Femur (tissue), 1 donor: ENCODE measurements around the gene PDE2A.

Experiments
- DNase-seq: peaks from one replicate; pipeline ENCODE4 v3.0.0-alpha.2; 2017

Gene PDE2A

DNA sequence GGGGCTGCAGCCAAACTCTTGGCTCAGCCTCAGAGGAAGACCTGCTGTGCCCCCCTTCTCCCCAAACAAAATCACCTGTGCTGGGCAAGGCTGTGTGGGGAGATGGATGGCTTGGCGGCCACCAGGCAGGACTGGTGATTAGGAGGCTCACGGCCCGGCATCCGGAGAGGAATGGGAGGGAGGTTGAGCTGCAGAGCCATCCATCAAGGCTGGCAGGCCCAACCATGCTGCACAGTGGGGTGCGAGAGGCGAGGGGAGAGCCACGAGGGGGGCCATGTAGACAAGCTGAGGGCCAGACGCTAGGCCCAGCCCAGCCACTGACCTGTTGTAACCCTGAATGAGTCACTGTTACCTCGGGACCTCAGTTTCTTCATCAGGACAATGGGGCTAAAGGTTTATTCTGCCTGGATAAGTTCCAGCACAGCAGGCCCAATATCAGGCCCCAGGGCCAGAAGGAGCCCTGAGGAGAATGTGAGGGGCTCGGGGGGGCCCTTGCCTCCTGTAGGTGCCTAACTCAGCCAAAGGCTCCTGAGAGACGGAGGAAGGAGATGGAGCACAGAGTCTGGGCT is 18.2 kb downstream of the PDE2A start:
- no peak for DNase-seq

DNA sequence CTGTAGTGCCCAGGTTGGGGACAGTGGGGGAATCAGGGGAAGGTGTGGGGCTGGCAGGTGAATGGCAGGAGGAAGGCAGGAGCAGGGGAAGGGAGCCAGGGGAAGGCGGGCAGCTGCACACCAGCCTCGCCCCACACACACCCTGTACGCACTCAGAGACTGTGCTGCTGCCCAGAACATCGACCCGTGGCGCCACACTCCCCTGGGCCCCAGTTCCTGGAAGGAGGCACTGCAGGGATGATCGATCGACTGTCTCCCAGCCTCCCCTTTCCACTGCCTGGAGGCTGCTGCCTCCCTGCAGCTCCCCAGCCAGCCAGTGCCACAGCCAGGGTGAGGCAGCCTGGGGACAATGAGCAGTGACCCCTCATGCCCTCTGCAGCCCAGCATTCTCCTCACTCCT is 19.2 kb downstream of the PDE2A start:
- no peak for DNase-seq

DNA sequence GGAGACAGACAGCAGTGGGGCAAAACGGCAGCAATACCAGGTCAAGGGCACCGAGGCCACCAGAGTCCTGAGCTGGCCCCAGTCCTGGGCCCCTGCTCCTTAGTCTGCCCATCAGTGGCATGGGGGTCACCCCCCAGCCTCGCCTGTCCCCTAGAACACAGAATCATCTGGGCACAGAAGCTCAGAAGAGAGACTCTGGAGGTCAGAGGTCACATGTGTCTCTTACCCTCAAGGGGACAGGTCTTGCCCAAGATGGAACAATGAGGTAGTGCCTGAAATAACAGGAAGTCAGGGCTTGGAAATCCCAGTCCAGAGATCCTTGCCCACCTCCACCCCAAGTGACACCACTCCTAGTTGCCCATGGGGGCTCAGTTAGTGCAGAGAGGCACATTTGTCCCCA is 20.6 kb downstream of the PDE2A start:
- no peak for DNase-seq

DNA sequence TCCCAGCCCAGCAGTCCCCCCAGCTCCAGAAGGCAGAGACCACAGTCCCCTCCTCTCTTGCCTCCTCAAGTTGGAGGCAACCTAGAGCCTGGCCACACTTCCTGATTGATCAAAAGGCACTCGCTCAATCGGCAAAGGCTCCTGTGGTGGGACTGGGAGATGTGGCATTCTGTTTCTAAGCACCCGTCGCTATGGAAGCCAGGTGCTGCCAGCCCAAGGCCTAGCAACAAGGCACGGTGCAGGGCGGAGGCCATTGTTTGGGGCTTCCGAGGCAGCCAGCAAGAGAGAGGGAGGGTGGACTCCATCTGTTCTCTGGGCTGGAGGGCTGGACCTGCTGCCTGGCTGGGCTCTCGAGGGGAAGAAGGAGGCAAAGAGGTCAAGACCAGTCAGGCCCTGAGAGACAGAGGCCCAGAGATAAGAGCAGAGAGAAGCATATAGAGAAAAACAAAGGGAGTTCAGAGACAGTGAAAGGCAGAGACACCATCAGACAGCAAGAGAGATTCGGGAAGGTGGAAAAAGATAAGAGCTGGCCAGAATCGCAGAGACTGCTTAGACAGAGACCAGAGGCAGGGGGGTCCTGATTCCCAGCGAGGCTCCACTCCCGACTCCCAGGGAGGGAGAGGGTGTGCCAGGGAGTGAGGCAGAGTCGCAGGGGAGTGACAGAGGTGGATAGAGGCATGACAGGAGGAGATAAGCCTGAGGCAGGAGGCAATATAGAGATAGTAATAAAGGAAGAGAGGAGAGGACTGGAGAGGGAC is 21.2 kb downstream of the PDE2A start:
- DNase-seq: no peak

DNA sequence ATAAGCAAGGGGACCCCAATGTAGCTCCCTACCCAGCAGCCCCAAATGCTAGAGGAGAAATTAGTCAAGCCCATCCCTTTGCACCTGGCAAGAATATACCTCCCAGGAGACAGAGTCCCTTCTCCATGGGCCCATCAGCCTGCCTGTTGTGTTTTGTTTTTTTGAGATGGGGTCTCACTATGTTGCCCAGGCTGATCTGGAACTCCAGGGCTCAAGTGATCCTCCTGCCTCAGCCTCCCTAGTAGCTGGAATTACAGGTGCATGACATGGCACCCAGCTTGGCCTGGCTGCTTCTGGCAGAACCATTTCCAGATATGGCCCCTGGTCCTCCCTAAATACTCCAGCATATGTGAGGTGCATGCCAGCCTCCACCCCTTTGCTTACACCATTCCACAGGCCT is 22.1 kb downstream of the PDE2A start:
- no peak for DNase-seq

DNA sequence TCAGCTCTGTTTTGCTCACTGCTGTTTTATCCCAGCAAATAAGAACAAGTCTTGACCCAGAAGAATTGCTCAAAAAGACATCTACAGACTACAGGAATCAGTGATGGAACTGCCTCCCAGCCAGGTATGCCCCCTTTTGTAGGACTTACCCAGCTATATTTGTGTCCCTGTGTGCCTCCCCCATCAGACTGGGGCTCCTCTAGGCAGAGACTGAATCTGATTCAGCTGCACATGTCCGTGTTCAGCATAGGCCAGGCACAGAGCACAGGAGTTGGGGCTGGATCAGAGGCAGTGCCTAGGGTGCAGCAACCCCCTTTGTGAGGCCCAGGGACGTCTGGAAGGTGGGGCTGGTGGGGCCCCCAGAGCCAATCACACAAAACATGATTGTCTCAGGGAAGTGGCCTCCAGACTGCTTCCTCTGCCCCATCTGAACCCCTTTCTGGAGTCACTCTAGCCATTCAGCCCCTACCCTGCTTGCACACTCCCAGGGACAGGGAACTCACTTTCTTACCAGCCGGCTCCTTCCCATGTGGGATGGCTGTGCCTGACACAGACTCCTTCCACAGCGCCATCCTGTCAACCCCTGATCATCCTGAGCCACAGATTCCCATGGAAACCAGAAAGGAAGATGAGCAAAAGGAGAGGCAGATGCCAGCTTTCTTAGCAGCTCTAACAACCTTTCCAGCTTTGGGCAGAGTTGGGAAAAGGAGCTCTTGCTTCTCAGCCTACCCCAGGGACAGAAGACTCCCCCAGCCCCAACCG is 24.8 kb downstream of the PDE2A start:
- DNase-seq: no peak

DNA sequence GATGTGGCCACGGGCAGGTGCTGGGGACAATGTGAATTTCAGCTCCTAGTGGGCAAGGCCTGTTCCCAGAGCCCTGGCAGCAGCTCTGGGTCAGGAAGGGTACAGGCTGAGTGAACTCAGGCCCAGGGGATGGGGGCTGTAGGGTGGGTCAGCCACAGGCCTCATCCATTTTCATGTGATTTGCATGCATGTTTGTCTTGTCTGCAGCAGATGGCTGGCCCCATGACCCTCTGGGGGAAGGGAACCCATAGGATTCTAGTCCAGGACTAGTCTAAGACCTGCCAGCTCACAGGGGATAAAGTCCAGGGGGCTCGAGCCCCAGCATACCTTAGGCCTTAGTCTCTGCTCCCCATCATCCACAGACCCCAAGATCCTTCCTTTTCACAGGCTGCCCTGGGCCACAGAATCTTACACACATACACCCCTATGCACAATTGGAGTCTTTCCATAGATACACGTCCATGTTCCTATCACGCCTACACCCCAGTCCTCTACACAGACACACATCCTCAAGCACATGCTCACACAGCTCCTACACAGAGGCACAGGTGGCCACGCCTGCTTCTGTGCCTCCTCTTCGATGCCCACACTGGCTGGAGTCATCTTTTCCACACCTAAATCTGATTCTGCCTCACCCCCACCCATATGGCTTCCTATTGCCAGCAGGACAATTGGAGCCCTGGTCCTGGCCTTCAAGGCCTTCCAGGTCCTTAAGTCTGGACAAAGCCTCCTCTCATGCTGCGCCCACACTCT is 25.7 kb downstream of the PDE2A start:
- no peak for DNase-seq

DNA sequence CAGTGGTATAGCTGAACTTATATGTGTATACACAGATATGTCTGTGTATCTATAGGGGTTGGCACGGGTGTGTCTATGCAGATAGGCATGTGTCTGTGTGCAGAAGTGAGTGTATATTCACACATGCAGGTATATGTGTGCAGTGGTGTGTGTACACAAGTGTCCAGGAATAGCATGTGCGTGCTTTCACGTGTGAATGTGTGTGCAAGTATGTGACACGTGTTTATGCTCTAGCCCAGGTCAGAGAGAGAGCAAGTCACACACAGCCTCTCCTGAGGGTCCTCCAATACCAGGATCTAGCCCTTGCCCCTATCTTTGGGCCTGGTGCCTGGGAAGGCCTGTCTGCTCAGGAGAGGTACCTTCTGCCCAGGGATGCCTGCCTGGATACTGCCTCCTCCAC is 26.3 kb downstream of the PDE2A start:
- no peak for DNase-seq

DNA sequence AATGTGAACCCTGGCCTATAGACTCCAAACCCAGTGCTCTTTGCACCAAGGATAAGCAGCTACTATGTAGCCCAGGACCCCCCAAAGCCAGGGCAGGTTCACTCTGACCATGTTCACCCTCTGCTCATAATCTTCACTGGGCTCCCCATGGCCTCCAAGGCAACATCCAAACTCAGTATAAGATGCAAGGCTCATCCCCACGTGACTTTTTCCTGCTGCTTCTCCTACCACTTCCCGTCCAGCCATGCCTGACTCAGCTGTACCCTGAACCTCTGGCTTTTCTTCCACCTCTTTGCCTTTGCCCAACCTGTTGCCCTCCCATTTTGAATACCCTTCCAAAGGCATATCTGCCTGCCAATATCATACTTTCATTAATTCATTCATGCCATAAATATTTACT is 27.8 kb downstream of the PDE2A start:
- no peak for DNase-seq

DNA sequence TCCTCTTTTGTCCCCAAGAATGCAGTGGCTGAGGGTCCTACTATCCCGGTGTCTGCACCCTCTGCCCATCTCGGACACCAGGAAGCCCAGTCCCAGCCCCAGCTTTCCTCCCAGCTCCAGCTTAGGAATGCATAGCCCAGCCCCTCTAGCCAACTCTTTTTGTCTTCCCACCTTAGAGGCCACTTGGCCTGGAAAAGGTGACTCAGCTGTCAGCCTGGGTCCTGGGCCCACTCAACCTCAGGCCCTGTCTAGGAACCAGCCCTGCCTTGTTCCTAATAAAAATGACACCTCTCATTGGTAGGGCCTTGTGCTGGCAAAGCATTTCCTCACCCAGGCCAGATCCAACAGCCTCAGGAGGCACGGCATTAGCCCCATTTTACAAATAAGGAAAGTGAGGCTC is 28.2 kb downstream of the PDE2A start:
- DNase-seq: no peak

DNA sequence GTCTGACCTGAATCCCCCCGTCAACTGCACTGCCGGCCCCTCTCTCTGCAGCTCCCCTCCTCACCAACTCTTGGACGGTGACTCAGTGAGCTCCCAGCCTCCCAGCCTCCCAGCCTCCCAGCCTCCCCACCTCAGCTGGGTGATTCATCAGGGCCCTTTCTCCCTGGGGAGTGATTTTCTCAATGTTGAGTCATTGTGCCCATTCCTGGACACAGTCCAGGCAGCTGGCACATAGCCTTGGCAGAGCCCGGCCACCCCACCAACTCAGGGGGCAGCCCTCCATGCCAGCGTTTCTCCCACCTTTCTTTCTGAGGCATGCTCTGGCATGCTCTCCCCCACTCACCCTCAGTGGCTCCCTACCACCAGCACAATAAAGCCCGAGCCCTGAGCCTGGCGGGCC is 30.7 kb downstream of the PDE2A start:
- DNase-seq: no peak

DNA sequence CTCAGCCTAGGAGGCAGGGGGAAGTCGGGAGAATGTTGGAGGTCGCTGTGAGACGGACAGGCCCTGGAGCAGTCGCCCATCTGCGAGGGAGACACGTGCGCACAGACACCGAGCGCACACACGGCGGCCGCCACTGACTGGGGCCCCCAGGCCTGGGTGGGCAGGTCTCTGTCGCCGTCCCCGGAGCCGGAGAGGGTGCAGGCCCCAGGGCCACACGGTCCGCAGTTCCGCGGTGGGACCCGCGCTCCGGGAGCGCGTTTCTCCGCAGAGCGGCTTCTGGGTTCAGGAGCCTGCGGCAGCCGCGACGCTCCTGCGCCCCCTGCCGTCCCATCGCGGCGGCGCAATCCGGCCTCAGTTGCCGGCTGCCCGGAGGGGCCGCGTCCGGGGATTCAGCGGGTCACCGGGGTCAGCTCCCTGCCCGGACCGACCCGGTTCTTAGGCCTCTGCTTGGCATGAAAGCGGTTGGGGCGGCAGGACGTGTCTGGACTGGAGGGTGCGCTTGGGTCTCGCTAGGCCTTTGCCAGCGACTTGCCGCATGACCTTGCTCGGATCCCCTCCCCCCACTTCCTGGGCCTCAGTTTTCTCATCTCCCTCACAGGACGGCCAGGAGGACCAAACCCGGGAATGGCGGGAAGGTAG is 31.2 kb downstream of the PDE2A start:
- peak; percentile 60 for DNase-seq

DNA sequence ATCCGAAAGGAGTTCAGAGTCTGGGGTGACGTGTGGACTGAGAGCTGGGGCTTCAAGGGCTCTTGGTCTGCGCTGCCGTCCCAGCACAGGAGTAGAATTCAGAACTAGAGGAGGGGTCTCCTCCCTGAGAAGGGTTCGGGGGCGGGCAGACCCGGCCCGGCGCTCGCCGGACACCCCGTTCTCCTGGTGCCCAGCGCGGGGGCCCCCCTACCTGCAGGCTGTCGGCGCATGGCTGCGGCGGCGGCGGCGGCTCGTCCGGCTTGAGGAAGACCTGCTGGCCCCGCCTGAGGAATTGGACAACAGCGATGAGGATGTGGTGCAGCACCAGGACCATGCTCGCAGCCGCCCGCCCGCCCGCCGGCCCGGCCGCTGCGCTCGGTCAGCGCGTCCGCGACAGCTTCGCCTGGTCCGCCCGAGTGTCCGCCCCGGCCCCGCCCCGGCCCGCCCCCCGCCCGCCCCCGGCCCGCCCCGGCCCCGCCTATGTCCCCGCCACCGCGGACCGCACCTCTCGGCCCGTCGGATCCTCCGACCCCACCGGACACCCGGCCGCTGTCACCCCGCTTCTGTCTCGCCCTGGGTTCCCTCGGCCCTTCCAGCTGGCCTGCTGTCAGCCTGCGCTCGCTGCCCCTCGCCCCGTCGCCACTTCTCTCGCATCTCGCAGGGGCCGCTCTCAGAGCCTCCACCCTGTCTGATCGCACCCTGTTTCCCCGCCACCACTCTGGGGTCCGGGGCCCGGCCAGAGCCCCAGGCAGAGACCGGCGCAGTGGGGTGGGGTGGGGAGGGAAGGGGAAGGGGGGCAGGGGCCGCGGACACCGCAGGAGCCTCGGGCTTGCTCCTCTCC is 32.0 kb downstream of the PDE2A start:
- DNase-seq: peak; percentile 62

DNA sequence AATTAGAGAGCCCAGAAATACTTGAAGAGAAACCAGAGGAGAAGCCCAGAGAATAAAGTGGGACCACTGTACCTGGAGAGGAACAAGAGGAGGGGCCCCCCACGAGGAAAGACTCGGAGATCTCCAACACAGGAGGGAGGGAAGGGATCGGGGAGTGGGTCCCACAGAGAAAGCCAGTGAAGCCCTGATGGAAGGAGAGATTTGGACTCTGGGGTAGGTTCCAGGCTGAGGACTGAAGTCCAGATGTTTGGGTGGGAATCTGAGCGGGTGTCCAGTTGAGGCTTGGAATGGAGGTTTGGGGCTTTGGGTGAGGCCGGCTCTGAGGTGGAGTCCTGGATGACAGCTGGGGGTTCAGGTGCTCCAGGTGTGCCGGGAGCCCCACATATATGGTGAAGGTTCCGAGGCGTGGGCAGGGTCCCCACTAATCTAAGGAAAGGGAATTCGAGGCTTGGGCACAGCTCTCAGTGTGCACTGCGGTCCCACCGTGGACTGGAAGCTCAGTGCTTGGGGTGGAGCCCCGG is 32.6 kb downstream of the PDE2A start:
- DNase-seq: no peak

DNA sequence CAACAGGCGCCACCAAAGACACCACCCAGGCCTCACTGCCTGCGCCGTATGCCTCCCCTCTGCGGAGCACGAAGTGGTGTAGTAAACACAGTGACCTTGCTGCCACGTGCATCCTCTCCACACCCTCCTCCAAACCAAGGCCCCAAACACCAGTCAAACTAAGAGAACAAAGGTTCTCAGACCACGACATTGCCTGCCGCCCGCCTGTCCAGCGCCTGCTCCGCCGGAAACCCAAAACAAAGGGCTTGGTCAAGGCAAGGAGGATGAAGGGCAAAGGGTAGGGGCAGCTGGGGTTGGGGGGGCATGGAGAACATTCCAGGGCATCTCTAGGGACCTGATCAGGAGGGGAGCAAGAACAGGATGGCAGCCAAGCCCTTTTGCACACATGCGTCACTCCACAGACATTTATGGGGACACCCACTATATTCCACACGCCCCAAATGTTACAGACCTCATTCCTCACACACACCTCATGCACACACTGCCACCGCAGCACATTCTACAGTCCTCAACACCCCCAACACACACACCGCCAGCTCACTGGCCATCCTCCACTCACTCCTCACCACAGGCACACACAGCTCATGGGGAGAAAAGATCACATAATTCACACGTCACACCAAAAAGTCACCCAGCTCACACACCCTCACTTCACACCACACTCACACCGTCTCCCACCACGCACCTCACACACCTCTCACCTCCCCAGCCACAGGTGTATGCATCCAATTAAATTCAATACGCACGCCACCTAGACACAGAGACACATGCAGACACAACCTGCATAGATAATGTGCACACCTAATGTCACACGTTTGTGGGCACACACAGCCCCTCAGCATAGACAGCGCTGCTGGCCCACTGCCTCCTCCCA is 34.5 kb downstream of the PDE2A start:
- DNase-seq: no peak

DNA sequence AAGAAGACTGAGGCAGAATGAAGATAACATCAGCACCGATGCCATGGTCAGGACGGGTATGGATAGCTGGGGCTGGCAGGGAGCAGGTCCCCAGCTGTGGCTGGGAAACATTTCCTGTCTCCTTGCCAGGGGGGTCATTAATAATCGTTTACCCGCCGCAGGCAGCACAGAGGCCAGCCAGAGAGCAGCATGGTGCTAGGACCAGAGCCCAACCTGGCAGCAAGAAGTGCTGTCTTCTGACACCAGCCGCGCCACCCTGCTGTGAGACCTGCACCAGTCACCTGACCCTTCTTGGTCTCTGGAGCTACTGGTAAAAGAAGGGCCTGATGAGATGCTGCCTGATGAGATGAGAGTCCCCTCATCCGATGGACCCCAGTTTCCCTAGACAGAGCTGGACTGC is 36.3 kb downstream of the PDE2A start:
- no peak for DNase-seq

DNA sequence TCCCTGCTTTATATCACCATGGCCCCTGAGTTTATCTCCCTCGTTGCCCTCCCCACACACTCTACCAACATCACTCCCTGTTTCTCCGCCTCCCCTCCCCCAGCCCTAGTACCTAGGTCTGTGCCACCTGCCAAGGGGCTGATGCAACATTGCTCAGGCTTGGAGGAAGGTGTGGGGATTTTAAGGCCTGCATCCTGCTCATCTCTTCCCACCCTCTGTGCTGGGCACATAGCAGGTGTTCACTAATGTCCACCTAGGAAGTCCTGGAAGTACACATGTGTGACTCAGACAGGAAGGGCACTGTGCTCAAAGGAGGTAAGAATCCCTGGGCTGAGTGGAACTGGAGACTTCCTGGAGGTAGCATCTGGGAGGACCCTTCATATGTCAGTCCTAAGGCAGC is 37.0 kb downstream of the PDE2A start:
- no peak for DNase-seq

DNA sequence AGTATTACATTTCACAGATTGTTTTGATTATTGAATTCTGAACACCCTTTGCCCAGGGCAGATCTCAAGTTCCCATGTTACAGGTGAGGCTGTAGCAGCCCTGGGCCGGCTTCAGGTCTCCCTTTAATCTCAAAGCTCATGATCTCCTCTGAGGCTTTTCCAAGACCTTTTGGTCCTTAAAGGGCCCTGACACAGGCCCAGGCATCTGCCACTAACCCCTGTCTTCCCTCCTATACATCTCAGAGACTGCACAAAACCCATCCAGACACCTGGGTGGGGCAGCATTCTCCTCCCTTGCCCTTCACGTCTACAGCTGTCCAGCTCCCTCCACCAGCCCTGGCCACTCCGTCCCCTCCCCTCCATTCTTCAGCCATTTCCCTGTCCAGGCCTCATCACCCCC is 37.8 kb downstream of the PDE2A start:
- no peak for DNase-seq

DNA sequence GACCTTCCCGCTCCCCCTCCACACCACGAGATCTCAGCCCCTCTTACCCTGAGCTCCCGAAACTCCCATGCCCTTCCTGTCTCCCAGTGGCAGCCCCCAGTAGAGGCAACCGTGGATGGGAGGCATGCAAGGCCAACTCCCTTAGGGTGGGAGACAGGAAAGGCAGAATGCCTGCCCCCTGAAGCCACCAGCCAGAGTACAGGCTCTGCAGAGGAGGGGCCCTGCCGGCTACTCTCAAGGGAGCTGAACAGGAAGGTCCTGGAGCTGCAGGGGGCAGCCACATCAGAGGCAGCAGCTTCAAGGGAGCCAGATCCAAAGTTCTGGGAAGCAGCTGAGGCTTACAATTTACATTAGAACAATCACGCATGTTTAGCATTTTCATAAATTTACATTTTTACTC is 38.3 kb downstream of the PDE2A start:
- no peak for DNase-seq

DNA sequence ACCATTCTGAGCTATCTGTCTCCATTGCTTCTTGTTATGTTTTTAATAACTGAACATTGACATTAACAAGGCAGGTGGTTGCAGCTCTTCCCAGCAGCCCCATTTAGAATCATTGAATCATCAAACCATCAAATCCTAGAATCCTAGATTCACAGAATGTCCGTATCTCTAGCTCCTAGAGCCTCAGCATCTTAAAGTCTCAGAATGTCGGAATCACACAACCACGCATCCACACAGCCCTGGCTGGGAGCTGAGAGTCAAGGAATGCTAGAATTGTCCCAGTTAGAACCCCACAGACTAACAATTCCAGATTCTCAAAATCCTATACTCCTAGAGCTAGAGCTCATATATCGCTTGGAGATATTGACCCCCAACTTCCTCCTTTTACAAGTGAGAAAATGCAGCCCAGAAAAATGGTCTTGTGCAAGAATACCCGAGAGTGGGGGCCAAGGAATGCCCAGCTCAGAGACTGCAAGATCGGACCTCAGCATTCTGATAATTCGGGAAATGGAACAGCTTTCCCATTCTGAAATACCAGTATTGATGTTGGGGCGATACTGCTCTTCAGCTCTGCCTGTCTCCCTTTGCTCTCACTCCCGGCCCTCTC is 38.8 kb downstream of the PDE2A start:
- DNase-seq: no peak
